Endothelial cell of umbilical vein (primary cell): ENCODE measurements around the gene PARK7. TPM values are rescaled to one million over a fixed set of nuclear protein-coding genes. Genes with fewer than 3 reads are reported as not detected.

Source experiments
- BruUV-seq: library from RNA; stranded (reverse); fragments of 400-500 nt; replicated peaks from 2 replicates; lab custom pipeline; 2021; lab: Mats Ljungman, UMichigan
- CTCF ChIA-PET: fragments of 300-600, 350-600 bp; sonication (Branson Sonifier 250); formaldehyde crosslinking; loops from one replicate; lab custom pipeline; 2021; ENCODE audit warnings: antibody characterized with exemption, inconsistent platforms; lab: Charles Lee
- POLR2A ChIA-PET: fragments of 300-600, 350-600 bp; sonication (Branson Sonifier 250); formaldehyde crosslinking; loops from one replicate; lab custom pipeline; 2021; ENCODE audit warnings: antibody characterized with exemption, inconsistent platforms; lab: Charles Lee
- DNase-seq: peaks from one replicate; pipeline ENCODE4 v3.0.0-alpha.2; 2011; ENCODE audit warnings: low read depth, low spot score
- FAIRE-seq: peaks from 2 replicates; lab custom pipeline; 2011; peaks lifted over from hg19 to GRCh38; lab: Jason Lieb, UNC
- H2AFZ ChIP-seq: 2 replicates; pipeline ENCODE4 v1.6.0; 2012; ENCODE audit warnings: low read depth, low read length, control low read depth, inconsistent platforms
- H3K27ac ChIP-seq: 2 replicates; pipeline ENCODE4 v1.5.1; 2011; ENCODE audit warnings: low read depth, mild to moderate bottlenecking, control low read depth, low read length, moderate library complexity; ENCODE audit not compliant: insufficient read depth
- H3K27me3 ChIP-seq, 2 experiments: 2 replicates each; pipeline versions ENCODE4 v1.6.0 to v1.6.1; 2011; ENCODE audit warnings: low read length in 2 of 2, mixed read lengths in 1 of 2; ENCODE audit not compliant: control insufficient read depth in 2 of 2, insufficient read depth in 2 of 2
- H3K36me3 ChIP-seq, 2 experiments: 2 replicates in 1 of 2; 3 replicates in 1 of 2; pipeline ENCODE4 v1.5.1; 2011; ENCODE audit warnings: low read length in 2 of 2, mild to moderate bottlenecking in 1 of 2, moderate library complexity in 1 of 2; ENCODE audit not compliant: control insufficient read depth in 2 of 2, insufficient read depth in 2 of 2; ENCODE audit errors: extremely low read depth in 1 of 2
- H3K4me1 ChIP-seq: 3 replicates; pipeline ENCODE4 v1.5.1; 2011; ENCODE audit warnings: mild to moderate bottlenecking, low read length; ENCODE audit not compliant: control insufficient read depth, insufficient read depth; ENCODE audit errors: extremely low read depth
- H3K4me2 ChIP-seq: 2 replicates; pipeline ENCODE4 v1.6.1; 2011; ENCODE audit warnings: low read length, control low read depth, mixed read lengths; ENCODE audit not compliant: insufficient read depth
- H3K4me3 ChIP-seq, 3 experiments: fragments of 200-600 bp in 1 of 3; sonication (generic), shearing (Covaris generic) in 1 of 3; replicated peaks in 1 of 3; 2 replicates each; pipeline ENCODE4 v1.5.1; 2011 to 2016; ENCODE audit warnings: control low read depth in 3 of 3, low read length in 3 of 3, mild to moderate bottlenecking in 2 of 3, inconsistent platforms in 1 of 3, low read depth in 1 of 3, moderate library complexity in 1 of 3; ENCODE audit not compliant: insufficient read depth in 1 of 3
- H3K79me2 ChIP-seq: 2 replicates; pipeline ENCODE4 v1.6.0; 2012; ENCODE audit warnings: low read length, inconsistent platforms; ENCODE audit not compliant: control insufficient read depth, insufficient read depth
- H3K9ac ChIP-seq: replicated peaks from 2 replicates; pipeline ENCODE3; 2011; ENCODE audit warnings: low read length, control low read depth; ENCODE audit not compliant: insufficient read depth; ENCODE audit errors: extremely low read depth
- H3K9me1 ChIP-seq: replicated peaks from 3 replicates; pipeline ENCODE4 v1.6.0; 2011; ENCODE audit warnings: mild to moderate bottlenecking, low read length; ENCODE audit not compliant: control insufficient read depth, insufficient read depth; ENCODE audit errors: extremely low read depth
- H3K9me3 ChIP-seq: replicated peaks from 2 replicates; pipeline ENCODE4 v1.5.1; 2012; ENCODE audit warnings: low read length, inconsistent platforms; ENCODE audit not compliant: control insufficient read depth, insufficient read depth
- H4K20me1 ChIP-seq: replicated peaks from 2 replicates; pipeline ENCODE3; 2011; ENCODE audit warnings: mild to moderate bottlenecking, low read length; ENCODE audit not compliant: control insufficient read depth, insufficient read depth; ENCODE audit errors: extremely low read depth
- CTCF ChIP-seq, 2 donors: IDR thresholded peaks; 1 replicate in 1 of 2; 2 replicates in 1 of 2; pipeline ENCODE4 v1.5.1; 2011; ENCODE audit warnings: low read length in 2 of 2, mild to moderate bottlenecking in 2 of 2, moderate library complexity in 2 of 2, control low read depth in 1 of 2, inconsistent platforms in 1 of 2, low read depth in 1 of 2; ENCODE audit not compliant: insufficient read depth in 1 of 2; ENCODE audit errors: extremely low read depth in 1 of 2
- EZH2 ChIP-seq: IDR thresholded peaks from 2 replicates; pipeline ENCODE4 v1.6.1; 2012; ENCODE audit warnings: borderline replicate concordance, low read depth, mild to moderate bottlenecking, moderate library complexity, low read length, inconsistent platforms; ENCODE audit not compliant: severe bottlenecking
- FOS ChIP-seq: IDR thresholded peaks from 2 replicates; pipeline ENCODE4 v1.6.1; 2011; ENCODE audit warnings: mild to moderate bottlenecking, low read length, moderate library complexity, borderline replicate concordance; ENCODE audit not compliant: insufficient read depth
- GATA2 ChIP-seq: IDR thresholded peaks from 2 replicates; pipeline ENCODE4 v1.7.0; 2011; ENCODE audit warnings: low read depth, mild to moderate bottlenecking, moderate library complexity, mixed read lengths, low read length; ENCODE audit not compliant: insufficient read length, insufficient read depth
- JUN ChIP-seq: IDR thresholded peaks from 2 replicates; pipeline ENCODE4 v1.6.1; 2011; ENCODE audit warnings: borderline replicate concordance, low read depth; ENCODE audit not compliant: insufficient read length, insufficient read depth
- MAX ChIP-seq: IDR thresholded peaks from 2 replicates; pipeline ENCODE4 v1.6.1; 2011; ENCODE audit not compliant: insufficient read depth, insufficient read length
- MYC ChIP-seq: IDR thresholded peaks from one replicate; pipeline ENCODE4 v1.6.1; 2011; ENCODE audit warnings: mild to moderate bottlenecking, low read depth, low read length
- POLR2A ChIP-seq: IDR thresholded peaks from 2 replicates; pipeline ENCODE4 v1.6.1; 2012; ENCODE audit warnings: low read depth, mild to moderate bottlenecking, control low read depth, low read length
- POLR2AphosphoS5 ChIP-seq: IDR thresholded peaks from 2 replicates; pipeline ENCODE4 v1.6.1; 2012; ENCODE audit warnings: low read depth, mild to moderate bottlenecking, control low read depth, low read length, moderate library complexity; ENCODE audit not compliant: insufficient read depth
- dilution Hi-C: fragments of 300-500 bp; cut with MboI; formaldehyde crosslinking; loops from one replicate; pipeline ENCODE4 v1.15.0; 2019; ENCODE audit warnings: low sequenced_read_pairs; ENCODE audit not compliant: extremely low pct_ligation_motif_present
- intact Hi-C: fragments of 100-400 bp; cut with micrococcal nuclease; formaldehyde crosslinking; loops from one replicate; pipeline ENCODE4 v1.10.0; 2022
- polyA plus RNA-seq, 4 experiments: library from polyadenylated mRNA; depleted of rRNA in 3 of 4; stranded (reverse) in 3 of 4; unstranded in 1 of 4; fragments of >200 nt; gene quantifications; 2 replicates each; pipeline versions ENCODE4 v1.2.1 to v1.2.3, GENCODE V29; 2011 to 2012; ENCODE audit warnings: missing spikeins in 1 of 4
- total RNA-seq: library from RNA; stranded (reverse); gene quantifications from 2 replicates; pipeline ENCODE4 v1.2.3, GENCODE V29; 2021

The PARK7 gene
- total and polyA plus RNA-seq, 2 donors (not counting 3 experiments of a cell fraction or from before 2014, with no cell fraction given), result 203 to 294 TPM

- Histone ChIP-seq H3K9me3 (no peaks in the 10 kb centered on the region), H2AFZ (no peak overlapping the region), H3K4me2 (no peak overlapping the region), H3K27me3 (no peaks in the 10 kb centered on the region), H3K4me3 (no peak overlapping the region), H3K36me3 (no peaks in the 10 kb centered on the region), H3K4me1 (peaks cover 45% of the 10 kb centered on the region), H3K9me1 (no peaks in the 10 kb centered on the region), H3K9ac (peak overlapping the region; percentile 53), H3K27ac (peak overlapping the region; percentile 44), H4K20me1 (no peaks in the 10 kb centered on the region), H3K79me2 (peaks cover 25% of the 10 kb centered on the region)
- no peak for DNase-seq
- intact Hi-C loops (loop anchor here (5.0 kb wide), 1 partner anchor 109 kb away; no protein-coding TSS in a partner anchor), dilution Hi-C loops (no loop called here)
- POLR2A ChIA-PET, result interaction anchor here (1.1 kb wide), 2 partner anchors 9 to 93 kb away, joined by 3 read pairs; no protein-coding TSS in a partner anchor
- no peak for FAIRE-seq
- BruUV-seq, result no TSS peak
- CTCF ChIA-PET, result interaction anchor here (0.8 to 9.7 kb wide), 7 partner anchors 11 to 321 kb away, joined by 3 to 138 read pairs (median 4); no protein-coding TSS in a partner anchor
- TF ChIP-seq JUN (no peak), FOS (no peak), GATA2 (no peak), CTCF (IDR thresholded peaks at IDR 0.05; ENCODE audit: extremely low read depth in 1 of 2, insufficient read depth in 1 of 2, low read depth in 1 of 2, low read length in 2 of 2) (no peak), MYC (no peak), POLR2AphosphoS5 (no peak), MAX (no peak), EZH2 (no peak), POLR2A (no peak)
These were observed 67.0 kb downstream of the PARK7 start for GRCh38 chr1:8028571-8028910.
